GM18858 (cell line): ENCODE results near the gene SLC35D3.
"Not testable (repeated sequence)": the region's sequence is repeated elsewhere in the genome, so short reads cannot be mapped to it uniquely, and the experiment has no call there.

Source experiments
- ATAC-seq: cut with Tn5 transposase; IDR thresholded peaks from one replicate; pipeline ENCODE4 v1.9.1; 2021; ENCODE audit not compliant: unreplicated experiment

Gene SLC35D3, protein sequence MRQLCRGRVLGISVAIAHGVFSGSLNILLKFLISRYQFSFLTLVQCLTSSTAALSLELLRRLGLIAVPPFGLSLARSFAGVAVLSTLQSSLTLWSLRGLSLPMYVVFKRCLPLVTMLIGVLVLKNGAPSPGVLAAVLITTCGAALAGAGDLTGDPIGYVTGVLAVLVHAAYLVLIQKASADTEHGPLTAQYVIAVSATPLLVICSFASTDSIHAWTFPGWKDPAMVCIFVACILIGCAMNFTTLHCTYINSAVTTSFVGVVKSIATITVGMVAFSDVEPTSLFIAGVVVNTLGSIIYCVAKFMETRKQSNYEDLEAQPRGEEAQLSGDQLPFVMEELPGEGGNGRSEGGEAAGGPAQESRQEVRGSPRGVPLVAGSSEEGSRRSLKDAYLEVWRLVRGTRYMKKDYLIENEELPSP

DNA sequence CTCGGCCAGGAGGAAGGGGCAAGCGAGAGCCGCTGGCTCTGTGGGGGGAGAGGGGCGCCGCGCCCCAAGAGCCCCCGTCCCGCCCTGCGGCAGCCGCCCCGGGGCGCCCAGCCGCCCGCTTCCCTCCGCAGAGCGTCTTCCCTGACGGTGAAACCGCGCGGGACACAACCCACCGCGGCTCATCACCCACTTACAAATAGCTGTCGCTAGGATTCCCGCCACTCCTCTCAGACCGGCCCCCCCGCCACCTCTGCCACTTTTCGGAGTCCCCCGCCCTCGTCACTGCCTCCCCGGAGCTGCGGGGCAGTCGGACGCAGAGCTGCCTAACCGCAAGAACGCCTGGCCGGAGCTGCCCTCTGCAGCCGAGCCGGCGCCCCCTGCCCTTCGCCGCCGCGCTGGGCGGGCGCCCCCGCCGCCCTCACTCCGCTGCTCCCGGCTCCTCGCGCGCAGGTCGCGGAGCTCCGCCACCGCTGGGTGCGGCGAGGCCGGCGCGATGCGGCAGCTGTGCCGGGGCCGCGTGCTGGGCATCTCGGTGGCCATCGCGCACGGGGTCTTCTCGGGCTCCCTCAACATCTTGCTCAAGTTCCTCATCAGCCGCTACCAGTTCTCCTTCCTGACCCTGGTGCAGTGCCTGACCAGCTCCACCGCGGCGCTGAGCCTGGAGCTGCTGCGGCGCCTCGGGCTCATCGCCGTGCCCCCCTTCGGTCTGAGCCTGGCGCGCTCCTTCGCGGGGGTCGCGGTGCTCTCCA is at the start of gene SLC35D3:
TSS of gene SLC35D3 (plus strand) at position 366 of the 749 bp plus-strand sequence. CDS start at position 494, 128 bp downstream.
- ATAC-seq = no peak

DNA sequence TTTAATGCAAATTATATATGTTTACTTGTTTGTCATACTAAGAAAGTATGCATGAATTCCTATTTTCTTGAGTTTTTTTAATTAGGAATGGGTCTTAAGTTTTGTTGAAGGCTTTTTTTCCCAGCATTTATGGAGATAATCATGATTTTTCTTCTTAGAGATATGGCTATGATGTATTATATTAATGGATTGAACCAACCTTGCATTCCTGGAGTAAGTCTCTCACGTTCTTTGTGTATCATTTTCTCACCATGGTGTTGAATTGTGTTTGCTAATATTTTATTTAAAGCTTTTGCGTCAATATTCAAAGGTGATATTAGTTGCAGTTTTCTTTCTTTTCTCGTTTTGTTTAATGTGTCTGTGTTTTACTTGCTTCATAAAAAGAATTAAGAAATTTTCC is 48.4 kb upstream of the SLC35D3 start:
- no peak for ATAC-seq

DNA sequence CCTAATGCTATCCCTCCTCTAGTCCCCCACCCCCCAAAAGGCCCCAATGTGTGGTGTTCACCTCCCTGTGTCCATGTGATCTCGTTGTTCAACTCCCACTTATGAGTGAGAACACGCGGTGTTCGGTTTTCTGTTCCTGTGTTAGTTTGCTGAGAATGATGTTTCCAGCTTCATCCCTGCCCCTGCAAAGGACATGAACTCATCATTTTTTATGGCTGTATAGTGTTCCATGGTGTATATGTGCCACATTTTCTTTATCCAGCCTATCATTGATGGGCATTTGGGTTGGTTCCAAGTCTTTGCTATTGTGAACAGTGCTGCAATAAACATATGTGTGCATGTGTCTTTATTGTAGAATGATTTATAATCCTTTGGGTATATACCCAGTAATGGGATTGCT is 45.6 kb upstream of the SLC35D3 start:
- not testable (repeated sequence) for ATAC-seq

DNA sequence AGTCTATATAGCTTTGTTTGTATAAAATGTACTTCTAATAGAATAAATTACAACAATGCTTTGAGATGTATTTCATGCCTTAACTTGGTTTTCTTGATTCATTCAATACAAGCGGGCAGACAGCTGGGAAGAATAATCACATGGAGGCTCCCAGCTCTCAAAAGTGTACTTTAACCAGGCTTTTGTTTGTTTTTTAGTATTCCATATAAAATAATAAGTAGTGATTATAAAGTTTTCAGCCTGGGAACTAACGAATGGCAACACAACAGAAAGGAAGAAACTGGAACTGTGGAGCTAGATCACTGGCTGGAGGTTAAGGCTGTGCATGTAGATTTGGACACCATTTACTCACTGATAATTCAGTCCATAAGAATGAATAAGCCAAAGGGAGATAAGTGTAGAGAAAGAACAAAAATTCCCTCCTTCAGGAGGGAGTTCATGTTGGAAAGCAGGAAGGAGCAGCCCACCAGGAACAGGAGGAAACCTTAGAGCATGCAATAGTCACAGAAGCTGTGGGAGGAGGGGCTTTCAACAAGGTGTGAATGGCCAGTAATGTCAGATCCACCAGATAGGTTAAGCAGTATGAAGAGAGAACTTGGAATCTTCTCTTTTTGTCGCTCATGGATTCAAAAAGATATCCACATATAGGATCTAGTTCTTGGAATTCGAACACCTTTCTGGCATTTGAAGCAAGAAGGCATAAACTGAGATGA is 41.2 kb upstream of the SLC35D3 start:
- ATAC-seq = no peak

DNA sequence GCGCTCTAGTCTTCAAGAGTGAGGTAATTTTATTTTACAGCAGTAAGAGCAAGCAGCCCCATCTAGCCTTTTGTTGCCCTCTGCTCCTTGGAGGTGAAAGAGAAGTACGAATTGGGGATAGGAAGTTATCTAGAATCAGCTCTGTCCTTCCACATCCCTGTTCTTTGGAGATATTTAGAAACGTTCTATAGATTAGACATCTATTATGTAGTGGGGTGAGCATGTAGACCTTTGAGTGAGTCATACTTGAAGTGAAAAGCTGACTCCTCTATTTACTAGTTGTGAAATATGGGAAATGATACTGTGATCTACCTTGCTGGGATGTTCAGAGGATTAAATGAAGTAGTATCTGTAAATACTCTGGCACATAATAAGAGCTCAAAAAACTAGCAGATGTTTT is 36.0 kb upstream of the SLC35D3 start:
- ATAC-seq = no peak

DNA sequence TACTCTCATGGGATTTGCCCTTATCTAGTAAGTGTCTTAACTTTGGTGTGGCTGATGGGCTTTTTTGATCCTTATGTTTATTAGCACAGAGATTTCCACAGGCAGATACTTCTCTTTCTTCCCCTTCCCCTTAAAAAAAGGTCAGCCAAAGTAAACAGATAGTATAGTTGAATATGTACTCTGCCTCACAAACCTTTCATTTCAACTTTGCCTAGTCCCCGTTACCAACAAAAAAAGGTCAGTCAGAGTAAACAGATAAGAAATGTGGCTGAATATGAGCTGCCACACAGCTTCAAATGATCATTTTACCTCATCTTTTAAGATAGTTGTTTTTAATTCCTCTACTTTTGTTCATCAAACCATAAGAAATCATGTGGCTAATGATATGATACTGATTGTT is 34.1 kb upstream of the SLC35D3 start:
- no peak for ATAC-seq

DNA sequence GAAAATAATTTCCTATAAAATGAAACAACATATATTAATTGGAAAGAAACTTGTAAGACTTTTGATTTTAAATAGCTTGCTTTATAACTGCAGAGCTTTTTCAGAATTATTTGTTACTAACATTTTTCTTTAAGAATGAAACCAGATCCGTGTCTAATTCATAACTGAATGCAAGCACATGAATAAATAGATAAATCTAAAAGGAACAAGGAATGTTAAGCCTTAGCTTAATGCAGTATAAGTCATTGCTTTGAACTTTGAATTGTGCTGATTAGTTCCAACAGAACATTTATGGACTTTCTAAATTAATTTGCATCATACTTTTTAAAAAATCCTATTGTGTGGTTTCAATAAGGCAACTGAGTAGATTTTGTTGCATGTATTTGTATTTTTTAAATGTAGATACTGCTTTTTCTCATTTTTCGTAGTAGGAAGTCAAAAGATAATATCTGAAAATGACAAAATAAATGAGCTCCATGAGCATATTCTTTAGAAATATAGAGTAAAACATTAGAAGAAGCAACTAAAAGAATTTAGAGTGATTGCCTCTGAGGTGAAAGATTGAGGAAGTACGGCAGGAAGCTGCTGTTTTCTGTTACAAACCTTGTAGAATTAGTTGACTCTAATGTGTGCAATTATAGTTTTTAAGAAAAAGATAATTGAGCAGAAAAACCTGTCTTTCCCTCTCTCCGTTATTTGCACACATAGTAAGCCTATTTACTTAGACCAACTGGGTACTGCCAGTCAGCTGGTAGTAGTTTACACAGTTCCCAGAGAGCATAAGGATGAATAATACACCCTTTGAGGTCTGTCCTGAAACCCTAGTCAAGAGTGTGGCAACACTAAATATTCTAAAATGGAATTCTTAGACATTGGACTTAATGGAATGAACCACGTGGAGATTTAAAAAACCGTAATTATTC is 32.6 kb upstream of the SLC35D3 start:
- ATAC-seq = no peak

DNA sequence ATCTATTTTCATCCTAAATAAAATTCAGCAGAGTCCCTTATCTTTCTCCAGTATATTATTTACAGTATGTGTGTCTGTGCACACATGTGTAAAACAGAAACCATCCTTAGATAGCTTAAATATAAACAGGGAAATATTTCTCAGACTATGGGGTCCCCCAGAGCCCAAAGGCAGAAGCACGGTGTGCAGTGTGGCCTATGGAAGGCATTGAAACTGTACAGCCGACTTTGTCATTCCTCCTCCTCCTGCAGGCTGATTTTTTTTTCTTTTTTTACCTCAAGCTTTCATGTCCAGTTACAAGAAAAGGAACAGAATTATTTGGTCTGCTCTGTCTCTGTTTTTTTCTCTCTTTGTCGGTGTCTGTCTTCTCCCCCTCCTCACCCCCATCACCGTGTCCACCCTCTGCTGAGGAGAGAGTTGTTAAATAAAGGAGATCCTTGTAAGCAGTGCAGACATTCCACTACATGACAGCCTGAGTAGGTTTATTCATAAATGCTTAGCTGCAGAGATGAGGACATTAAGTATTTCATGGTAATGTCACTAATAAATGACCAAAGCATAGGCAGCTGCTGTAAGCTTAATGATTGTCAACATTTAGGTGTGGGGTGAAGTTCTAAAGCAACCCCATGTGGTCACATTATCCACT is 31.8 kb upstream of the SLC35D3 start:
- ATAC-seq = no peak

DNA sequence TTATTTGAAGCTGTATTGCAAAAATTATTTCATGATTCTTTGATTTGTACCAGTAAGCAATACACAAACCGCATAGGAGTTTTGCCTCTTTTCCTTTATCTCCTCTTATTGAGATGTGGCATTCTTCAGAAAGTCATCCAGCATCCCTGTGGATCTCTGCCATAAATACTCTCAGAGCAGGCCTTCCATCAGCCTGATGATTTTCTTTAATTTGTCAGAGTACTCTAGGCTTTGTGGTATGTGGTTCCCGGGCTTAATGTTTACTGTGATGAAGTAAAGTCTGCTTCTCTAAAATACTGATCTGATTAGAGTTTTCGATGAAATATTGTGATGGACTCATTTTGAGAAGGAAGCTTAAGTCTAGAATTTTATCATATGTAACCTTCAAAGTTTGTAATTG is 31.1 kb upstream of the SLC35D3 start:
- ATAC-seq = no peak

DNA sequence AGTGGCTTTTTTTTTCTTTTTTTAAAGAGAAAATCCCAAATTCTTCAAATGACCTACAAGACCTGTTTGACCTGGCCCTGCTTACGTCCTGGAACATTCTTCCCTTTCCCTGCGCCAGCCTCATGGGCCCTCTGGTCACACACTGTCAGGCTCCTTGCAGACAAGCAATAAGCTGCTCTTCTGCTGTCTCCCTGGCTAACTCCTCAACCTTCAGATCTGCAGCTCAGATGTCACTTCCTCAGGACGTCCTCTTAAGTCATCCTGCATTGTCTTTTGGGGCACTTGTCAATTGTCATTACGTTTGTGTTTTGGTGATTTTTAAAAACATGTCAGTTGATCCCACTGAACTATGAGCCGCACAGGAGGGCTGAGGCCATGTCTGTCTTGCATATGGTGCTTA is 28.9 kb upstream of the SLC35D3 start:
- ATAC-seq = no peak

DNA sequence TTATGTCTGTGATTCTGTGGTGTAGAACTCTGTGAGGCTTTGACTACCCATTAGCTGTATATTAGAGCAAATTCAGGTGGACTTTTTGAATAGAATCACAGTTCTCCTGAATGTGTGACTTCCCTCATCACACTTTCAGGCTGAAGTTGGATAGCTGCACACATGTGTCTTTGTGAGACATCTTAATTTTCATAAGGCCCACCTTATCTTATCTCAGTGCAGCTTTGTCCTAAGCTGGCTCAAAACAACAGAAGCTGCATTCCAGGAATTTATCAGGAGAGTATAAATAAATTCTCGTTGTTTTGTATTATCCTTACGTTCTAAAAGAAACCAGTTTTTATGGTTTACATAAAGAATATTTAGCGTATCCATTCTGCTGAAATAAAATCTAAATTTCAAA is 26.2 kb upstream of the SLC35D3 start:
- no peak for ATAC-seq

DNA sequence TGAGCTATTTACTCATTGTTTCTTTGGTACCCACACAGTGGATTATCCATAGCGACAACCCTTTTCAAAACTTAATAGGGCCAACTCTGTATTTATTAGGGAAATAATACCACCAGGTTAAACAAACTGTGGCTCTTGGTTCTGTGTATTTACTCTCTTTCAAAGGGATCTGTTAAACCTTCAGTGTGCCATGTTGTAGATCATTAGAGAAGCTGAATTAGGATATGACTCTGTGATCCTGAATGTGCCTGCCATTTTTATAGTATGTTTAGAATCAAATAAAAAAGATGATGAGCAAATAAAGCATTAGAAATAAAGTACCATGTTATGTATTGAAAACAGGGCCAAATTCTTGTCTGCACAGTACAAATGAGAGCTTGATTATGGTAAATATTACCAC is 25.0 kb upstream of the SLC35D3 start:
- no peak for ATAC-seq

DNA sequence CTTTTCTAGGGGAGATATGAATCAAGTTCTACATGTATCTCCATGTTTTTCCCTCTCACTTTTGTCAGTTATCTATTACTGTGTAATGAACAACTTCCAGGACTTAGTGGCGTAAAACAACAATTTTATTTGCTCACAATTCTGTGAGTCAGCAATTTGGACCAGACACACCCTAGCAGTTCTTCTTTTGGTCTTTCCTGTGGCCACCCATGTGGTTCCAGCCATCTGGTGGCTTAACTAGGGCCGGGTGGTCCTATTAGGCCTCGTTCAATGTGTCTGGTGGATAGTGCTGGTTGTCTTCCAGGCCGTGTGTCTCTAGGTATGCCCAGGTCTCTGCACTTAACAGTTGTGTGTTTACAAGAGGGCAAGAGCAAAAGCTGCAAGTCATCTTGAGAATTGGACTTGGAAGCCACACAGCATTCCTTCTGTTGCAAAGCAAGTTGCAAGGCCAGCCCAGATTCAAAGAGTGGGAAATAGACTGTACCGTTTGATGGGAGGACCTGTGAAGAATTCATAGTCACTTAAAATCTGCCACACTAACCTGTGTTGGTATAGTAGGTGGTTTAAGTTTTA is 20.8 kb upstream of the SLC35D3 start:
- ATAC-seq = no peak

DNA sequence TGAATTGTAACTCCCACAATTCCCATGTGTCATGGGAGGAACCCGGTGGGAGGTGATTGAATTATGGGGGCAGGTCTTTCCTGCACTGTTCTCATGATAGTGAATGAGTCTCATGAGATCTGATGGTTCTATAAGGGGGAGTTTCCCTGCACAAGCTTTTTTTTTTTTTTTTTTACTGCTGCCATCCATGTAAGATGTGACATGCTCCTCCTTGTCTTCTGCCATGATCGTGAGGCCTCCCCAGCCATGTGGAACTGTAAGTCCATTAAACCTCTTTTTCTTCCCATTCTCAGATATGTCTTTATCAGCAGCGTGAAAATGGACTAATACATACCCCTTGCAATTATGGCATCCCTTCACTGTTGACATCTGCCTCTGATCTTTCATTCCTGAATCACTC is 17.6 kb upstream of the SLC35D3 start:
- ATAC-seq = not testable (repeated sequence)

DNA sequence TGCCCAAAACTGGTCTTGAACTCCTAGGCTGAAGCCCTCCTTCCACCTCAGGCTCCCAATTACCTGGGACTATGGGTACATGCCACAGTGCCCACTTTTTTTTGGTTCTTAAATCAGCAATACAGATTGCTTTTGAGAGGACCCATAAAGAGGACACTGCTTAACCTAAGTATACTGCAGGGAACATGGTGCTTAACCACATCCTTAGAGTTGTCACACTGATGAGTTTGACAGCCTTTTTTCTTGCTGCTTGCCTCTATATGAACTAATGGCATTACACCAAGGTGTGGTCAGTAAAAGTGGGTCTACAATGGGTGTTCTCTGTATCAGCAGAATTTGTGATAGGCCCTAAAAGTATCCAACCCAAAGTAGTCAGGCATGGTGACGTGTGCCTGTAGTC is 7.2 kb upstream of the SLC35D3 start:
- no peak for ATAC-seq

DNA sequence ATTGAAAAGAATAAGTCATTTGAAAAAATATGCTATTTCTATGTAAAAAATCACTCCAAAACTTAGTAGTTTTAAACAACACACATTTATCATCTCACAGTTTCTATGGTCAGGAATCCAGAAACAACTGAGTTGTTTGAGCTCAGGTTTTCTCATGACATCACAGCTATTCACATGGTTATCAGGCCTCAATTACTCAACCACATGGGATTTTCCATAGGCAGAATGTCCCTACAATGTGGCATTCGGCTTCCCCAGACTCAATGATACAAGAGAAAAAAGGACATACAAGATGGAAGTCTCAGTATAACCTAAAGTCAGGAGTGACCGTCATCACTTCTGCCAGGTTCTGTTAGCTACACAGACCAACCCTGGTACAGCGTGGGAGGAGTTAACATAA is 3.4 kb upstream of the SLC35D3 start:
- no peak for ATAC-seq

DNA sequence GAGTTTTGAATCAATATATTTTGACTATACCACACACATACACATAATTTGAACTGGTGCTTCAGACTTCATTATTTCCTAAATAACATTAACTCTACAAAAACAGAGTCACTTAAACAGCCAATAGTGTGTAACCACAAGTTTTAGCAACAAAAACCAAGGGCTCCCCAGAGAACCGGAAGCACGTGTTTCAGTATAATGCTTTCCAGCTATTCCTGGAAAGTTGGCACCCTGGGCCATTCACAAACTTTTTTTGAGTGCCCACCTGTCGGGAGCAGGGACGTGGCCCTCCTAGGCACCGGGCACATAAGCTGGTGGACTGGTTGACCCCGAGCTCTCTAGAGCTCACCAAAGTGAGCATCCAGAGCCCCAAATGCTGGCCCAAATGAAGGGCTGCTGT is 1.9 kb upstream of the SLC35D3 start:
- ATAC-seq = no peak

DNA sequence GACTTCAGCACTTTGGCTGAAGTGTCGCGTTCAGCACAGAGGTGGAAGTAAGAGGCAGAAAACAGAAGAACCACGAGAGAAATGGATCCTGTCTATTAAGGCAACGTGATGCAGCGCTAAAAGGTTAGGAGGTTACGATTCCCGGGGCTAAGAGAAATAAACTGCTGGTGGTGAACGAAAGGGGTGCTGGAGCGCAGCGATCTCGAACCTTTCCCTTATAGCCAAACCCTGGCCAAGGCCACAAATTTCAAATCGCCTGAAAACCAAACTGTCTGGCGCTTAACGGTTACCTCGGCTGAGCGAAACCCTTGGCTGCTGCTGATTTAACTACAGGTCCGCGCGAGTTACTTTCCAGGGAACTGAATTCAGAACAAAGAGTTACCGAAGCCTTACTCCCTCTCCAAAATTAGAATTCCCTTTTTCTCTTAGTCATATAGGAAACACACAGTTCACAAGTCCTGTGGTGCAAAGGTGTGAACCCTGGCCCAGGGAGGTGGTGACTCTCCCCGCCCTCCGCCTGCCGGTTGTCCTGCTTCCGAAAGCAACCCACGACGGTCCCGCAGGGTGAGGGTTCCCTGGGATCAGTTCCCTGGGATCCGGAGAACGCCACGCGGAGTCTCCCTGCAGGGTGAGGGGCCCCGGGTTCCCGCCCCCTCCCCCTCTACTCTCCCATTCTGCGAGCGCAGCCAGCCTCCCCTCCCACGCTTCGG is 1.3 kb upstream of the SLC35D3 start:
- ATAC-seq = no peak

DNA sequence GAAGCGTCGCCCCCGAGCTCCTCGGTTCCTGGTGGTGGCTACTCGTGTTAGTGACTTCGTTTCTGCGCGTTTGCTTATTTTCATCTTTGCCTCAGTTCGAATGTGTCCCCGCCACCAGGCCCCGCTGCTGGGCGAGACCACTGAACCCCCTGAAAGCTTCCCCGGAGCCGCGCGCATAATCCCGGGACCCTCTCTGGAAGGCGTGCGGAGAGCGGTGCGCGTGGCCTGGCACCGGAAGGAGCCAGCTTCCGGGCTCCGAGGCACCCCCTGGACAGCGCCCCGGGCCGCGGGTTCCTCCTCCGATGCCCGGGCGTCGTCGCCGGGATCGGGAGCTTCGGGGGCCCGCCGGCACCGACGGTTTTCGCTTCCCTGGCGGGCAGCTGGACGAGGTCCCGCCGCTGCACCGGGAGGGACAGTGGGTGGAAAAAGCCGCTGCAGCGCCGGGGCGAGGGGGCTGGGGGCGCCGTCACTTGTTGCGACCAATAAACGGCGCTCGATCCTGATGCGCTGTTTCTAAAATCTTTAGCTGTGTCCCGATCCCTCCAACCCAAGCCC is 643 bp upstream of the SLC35D3 start:
- no peak for ATAC-seq
